ENCODE data around the gene EXOC3L2. TPM values are rescaled to one million over a fixed set of nuclear protein-coding genes. Genes with fewer than 3 reads are reported as not detected.
A peak's percentile ranks its signal among the peaks of the same experiment; 100 is the strongest.

Gene EXOC3L2
- total RNA-seq, 1 donor, result not detected

DNA sequence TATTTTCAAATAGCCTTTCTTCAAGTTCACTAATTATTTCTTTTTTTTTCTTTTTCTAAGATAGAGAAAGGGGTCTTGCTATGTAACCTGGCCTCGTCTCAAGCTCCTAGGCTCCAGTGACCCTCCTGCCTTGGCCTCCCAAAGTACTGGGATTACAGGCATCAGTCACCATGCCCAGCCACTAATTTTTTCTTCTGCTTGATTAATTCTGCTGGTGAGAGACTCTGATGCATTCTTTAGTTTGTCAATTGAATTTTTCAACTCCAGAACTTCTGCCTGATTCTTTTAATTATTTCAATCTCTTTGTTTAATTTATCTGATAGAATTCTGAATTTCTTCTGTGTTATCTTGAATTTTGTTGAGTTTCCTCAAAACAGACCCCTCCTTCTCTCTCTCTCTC, 55.2 kb downstream of the EXOC3L2 start:
- TF ChIP-seq, protein P1, sequence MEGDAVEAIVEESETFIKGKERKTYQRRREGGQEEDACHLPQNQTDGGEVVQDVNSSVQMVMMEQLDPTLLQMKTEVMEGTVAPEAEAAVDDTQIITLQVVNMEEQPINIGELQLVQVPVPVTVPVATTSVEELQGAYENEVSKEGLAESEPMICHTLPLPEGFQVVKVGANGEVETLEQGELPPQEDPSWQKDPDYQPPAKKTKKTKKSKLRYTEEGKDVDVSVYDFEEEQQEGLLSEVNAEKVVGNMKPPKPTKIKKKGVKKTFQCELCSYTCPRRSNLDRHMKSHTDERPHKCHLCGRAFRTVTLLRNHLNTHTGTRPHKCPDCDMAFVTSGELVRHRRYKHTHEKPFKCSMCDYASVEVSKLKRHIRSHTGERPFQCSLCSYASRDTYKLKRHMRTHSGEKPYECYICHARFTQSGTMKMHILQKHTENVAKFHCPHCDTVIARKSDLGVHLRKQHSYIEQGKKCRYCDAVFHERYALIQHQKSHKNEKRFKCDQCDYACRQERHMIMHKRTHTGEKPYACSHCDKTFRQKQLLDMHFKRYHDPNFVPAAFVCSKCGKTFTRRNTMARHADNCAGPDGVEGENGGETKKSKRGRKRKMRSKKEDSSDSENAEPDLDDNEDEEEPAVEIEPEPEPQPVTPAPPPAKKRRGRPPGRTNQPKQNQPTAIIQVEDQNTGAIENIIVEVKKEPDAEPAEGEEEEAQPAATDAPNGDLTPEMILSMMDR (IDR thresholded peaks at IDR 0.05; ENCODE audit: extremely low read depth, low read depth, low read length), result no peak
- H4K20me1 ChIP-seq (ENCODE audit: insufficient read depth, low read length), result peaks cover 5% of the 10 kb centered on the region
- H3K9me3 ChIP-seq (ENCODE audit: low read depth, low read length), result no peaks in the 10 kb centered on the region
- DNase-seq (ENCODE audit: insufficient read length, low spot score, missing footprints), result no peak
- no peaks in the 10 kb centered on the region for H3K4me1 ChIP-seq (ENCODE audit: insufficient read depth, low read length)
- no peak overlapping the region for H3K4me3 ChIP-seq (ENCODE audit: insufficient read depth, low read length)
- no peak overlapping the region for H3K4me2 ChIP-seq (ENCODE audit: insufficient read depth, low read length)
- no peak overlapping the region for H3K27ac ChIP-seq (ENCODE audit: low read depth, low read length)
- H3K27me3 ChIP-seq (ENCODE audit: insufficient read depth, low read length), result no peaks in the 10 kb centered on the region
- H3K79me2 ChIP-seq (ENCODE audit: insufficient read depth, low read length), result no peaks in the 10 kb centered on the region
- no peaks in the 10 kb centered on the region for H3K36me3 ChIP-seq (ENCODE audit: insufficient read depth, low read length)
- H2AFZ ChIP-seq (ENCODE audit: low read length), result no peak overlapping the region

DNA sequence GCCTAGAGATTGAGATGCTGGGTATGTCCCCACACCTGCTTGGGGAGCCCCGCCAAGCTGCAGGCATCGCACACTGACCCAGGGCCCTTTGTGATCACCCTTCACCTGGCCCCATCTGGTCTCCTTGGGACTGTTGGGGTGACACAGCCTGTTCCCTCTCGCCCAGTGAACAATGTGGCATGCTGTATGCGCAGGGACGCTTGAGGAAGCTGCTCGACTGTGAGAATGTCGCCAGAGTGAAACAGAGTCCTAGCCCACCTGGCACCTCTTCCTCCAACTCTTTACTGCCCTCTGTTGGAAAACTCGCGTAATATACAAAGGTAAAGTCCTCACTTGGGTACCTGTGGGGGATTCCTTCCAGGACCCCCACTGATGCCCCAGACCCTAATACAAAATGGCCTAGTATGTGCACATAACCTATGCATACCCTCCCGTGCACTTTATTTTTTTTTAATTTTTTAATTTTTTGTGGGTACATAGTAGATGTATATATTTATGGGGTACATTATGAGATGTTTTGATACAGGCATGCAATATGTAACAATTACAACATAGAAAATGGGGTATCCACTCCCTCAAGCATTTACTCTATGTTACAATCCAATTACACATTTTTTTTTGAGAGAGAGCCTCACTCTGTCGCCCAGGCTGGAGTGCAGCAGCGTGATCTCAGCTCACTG, 57.6 kb downstream of the EXOC3L2 start:
- H4K20me1 ChIP-seq (ENCODE audit: insufficient read depth, low read length), result peaks cover 5% of the 10 kb centered on the region
- H3K4me3 ChIP-seq (ENCODE audit: insufficient read depth, low read length), result no peak overlapping the region
- peak; percentile 37 for DNase-seq (ENCODE audit: insufficient read length, low spot score, missing footprints)
- no peaks in the 10 kb centered on the region for H3K27me3 ChIP-seq (ENCODE audit: insufficient read depth, low read length)
- no peaks in the 10 kb centered on the region for H3K79me2 ChIP-seq (ENCODE audit: insufficient read depth, low read length)
- no peaks in the 10 kb centered on the region for H3K36me3 ChIP-seq (ENCODE audit: insufficient read depth, low read length)
- no peaks in the 10 kb centered on the region for H3K9me3 ChIP-seq (ENCODE audit: low read depth, low read length)
- no peaks in the 10 kb centered on the region for H3K4me1 ChIP-seq (ENCODE audit: insufficient read depth, low read length)
- no peak overlapping the region for H3K4me2 ChIP-seq (ENCODE audit: insufficient read depth, low read length)
- TF ChIP-seq, protein P1 (IDR thresholded peaks at IDR 0.05; ENCODE audit: extremely low read depth, low read depth, low read length), result peak; percentile 37
- no peak overlapping the region for H3K27ac ChIP-seq (ENCODE audit: low read depth, low read length)
- no peak overlapping the region for H2AFZ ChIP-seq (ENCODE audit: low read length)

DNA sequence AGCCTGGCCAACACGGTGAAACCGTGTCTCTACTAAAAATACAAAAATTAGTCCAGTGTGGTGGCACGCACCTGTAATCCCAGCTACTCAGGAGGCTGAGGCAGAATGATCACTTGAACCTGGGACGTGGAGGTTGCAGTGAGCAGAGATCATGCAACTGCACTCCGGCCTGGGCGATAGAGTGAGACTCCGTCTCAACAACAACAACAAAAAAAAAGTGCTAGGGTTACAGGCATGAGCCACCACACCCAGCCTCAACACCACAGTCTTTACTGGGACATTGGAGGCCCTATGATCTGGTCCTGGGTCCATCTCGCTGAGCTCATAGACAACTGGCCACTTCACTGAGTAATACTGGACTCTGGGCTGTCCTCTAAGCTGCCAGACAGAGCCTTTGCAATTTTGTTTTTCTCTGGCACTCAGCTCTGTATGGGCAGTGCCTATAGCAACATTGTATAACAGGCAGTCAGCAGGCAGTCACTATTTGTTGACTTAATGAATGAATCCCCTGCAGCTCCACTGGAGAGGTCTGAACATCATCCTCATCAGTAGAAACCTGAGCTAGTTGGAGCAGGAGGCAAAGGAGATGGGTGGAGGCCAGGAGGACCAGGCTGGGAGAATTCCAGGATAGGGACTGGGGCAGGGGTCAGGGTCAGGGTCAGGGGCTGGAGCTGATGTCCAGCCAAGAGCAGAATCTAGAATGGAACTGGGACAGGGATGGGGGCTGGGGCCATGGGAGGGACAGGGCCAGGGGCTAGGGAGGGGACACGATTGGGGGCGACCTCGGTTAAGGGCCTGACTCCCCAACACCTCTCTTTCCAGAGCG, 58.5 kb downstream of the EXOC3L2 start:
- peak; percentile 87 for DNase-seq (ENCODE audit: insufficient read length, low spot score, missing footprints)
- Histone ChIP-seq H3K36me3 (ENCODE audit: insufficient read depth, low read length) (peaks cover 1% of the 10 kb centered on the region), H3K4me1 (ENCODE audit: insufficient read depth, low read length) (no peaks in the 10 kb centered on the region), H3K27me3 (ENCODE audit: insufficient read depth, low read length) (no peaks in the 10 kb centered on the region), H3K9me3 (ENCODE audit: low read depth, low read length) (no peaks in the 10 kb centered on the region), H3K4me3 (ENCODE audit: insufficient read depth, low read length) (no peak overlapping the region), H3K79me2 (ENCODE audit: insufficient read depth, low read length) (peaks cover under 1% of the 10 kb centered on the region), H2AFZ (ENCODE audit: low read length) (no peak overlapping the region), H3K4me2 (ENCODE audit: insufficient read depth, low read length) (no peak overlapping the region), H3K27ac (ENCODE audit: low read depth, low read length) (no peak overlapping the region), H4K20me1 (ENCODE audit: insufficient read depth, low read length) (peaks cover 5% of the 10 kb centered on the region)
- TF ChIP-seq, protein P1 (IDR thresholded peaks at IDR 0.05; ENCODE audit: extremely low read depth, low read depth, low read length), result no peak

DNA sequence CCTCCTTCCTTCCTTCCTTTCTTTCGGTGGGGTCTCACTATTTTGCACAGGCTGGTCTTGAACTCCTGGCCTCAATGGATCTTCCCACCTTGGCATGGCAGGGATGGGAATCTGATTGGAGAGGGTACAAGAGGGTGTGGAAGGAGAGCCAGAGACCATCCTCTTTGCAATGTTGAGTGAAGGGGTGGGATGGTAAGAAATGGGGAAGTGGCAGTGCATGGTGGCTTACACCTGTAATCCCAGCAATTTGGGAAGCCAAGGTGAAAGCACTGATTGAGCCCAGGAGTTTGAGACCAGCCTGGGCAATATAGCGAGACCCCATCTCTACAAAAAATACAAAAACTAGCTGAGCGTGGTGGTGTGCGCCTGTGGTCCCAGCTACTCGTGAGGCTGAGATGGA, 61.1 kb downstream of the EXOC3L2 start:
- Histone ChIP-seq H3K27me3 (ENCODE audit: insufficient read depth, low read length) (no peaks in the 10 kb centered on the region), H3K4me1 (ENCODE audit: insufficient read depth, low read length) (peaks cover 9% of the 10 kb centered on the region), H3K36me3 (ENCODE audit: insufficient read depth, low read length) (peaks cover 9% of the 10 kb centered on the region), H2AFZ (ENCODE audit: low read length) (no peak overlapping the region), H4K20me1 (ENCODE audit: insufficient read depth, low read length) (peaks cover 13% of the 10 kb centered on the region), H3K79me2 (ENCODE audit: insufficient read depth, low read length) (peaks cover 27% of the 10 kb centered on the region), H3K9me3 (ENCODE audit: low read depth, low read length) (no peaks in the 10 kb centered on the region), H3K4me2 (ENCODE audit: insufficient read depth, low read length) (no peak overlapping the region), H3K27ac (ENCODE audit: low read depth, low read length) (no peak overlapping the region), H3K4me3 (ENCODE audit: insufficient read depth, low read length) (no peak overlapping the region)
- peak; percentile 44 for DNase-seq (ENCODE audit: insufficient read length, low spot score, missing footprints)
- TF ChIP-seq, protein P1 (IDR thresholded peaks at IDR 0.05; ENCODE audit: extremely low read depth, low read depth, low read length), result no peak
